SK-N-SH treated with all-trans-retinoic acid at 6 μM for 48 hours (cell line): ENCODE results near the gene SNCB.

ENCODE experiments used
- ATAC-seq: fragments of 200-7000 bp; cut with Tn5 transposase; 3 replicates; pipeline ENCODE4 v1.9.1; 2020; ENCODE audit warnings: mild to moderate bottlenecking, moderate library complexity
- CSDC2 ChIP-seq: fragments of 250-450 bp; sonication (Bioruptor Pico); IDR thresholded peaks from 2 replicates; pipeline ENCODE4 v1.5.0; 2020; ENCODE audit warnings: mild to moderate bottlenecking, moderate library complexity
- ESRRG ChIP-seq: fragments of 250-450 bp; sonication (Bioruptor Pico); IDR thresholded peaks from 2 replicates; pipeline ENCODE4 v1.6.1; 2021; ENCODE audit warnings: mild to moderate bottlenecking
- ISL1 ChIP-seq: fragments of 250-450 bp; sonication (Bioruptor Pico); IDR thresholded peaks from 2 replicates; pipeline ENCODE4 v2.1.2; 2022; ENCODE audit warnings: mild to moderate bottlenecking, moderate library complexity
- RARB ChIP-seq: fragments of 250-450 bp; sonication (Bioruptor Pico); IDR thresholded peaks from 2 replicates; pipeline ENCODE4 v1.8.0; 2021; ENCODE audit warnings: mild to moderate bottlenecking, moderate library complexity
- SNAI2 ChIP-seq: fragments of 250-450 bp; sonication (Bioruptor Pico); IDR thresholded peaks from 2 replicates; pipeline ENCODE4 v1.5.0; 2020; ENCODE audit warnings: mild to moderate bottlenecking, moderate library complexity
- ZC3H10 ChIP-seq: fragments of 250-450 bp; sonication (Bioruptor Pico); IDR thresholded peaks from 2 replicates; pipeline ENCODE4 v1.5.1; 2021; ENCODE audit warnings: mild to moderate bottlenecking, moderate library complexity
- ZFP3 ChIP-seq: fragments of 250-450 bp; sonication (Bioruptor Pico); IDR thresholded peaks from 2 replicates; pipeline ENCODE4 v1.5.0; 2020; ENCODE audit warnings: mild to moderate bottlenecking, moderate library complexity
- ZFP30 ChIP-seq: fragments of 450-650 bp; formaldehyde crosslinking; IDR thresholded peaks from 2 replicates; pipeline ENCODE4 v1.5.0; 2022; ENCODE audit warnings: mild to moderate bottlenecking, moderate library complexity
- ZNF565 ChIP-seq: fragments of 450-650 bp; formaldehyde crosslinking; conservative IDR thresholded peaks from 2 replicates; pipeline ENCODE4 v1.5.0; 2020; ENCODE audit warnings: low read depth, mild to moderate bottlenecking, moderate library complexity
- TF ChIP-seq, protein P1 (sequence below): fragments of 250-450 bp; sonication (Bioruptor Pico); IDR thresholded peaks from 2 replicates; pipeline ENCODE4 v1.5.1; 2020; ENCODE audit warnings: low read depth, mild to moderate bottlenecking, moderate library complexity

The SNCB gene

DNA sequence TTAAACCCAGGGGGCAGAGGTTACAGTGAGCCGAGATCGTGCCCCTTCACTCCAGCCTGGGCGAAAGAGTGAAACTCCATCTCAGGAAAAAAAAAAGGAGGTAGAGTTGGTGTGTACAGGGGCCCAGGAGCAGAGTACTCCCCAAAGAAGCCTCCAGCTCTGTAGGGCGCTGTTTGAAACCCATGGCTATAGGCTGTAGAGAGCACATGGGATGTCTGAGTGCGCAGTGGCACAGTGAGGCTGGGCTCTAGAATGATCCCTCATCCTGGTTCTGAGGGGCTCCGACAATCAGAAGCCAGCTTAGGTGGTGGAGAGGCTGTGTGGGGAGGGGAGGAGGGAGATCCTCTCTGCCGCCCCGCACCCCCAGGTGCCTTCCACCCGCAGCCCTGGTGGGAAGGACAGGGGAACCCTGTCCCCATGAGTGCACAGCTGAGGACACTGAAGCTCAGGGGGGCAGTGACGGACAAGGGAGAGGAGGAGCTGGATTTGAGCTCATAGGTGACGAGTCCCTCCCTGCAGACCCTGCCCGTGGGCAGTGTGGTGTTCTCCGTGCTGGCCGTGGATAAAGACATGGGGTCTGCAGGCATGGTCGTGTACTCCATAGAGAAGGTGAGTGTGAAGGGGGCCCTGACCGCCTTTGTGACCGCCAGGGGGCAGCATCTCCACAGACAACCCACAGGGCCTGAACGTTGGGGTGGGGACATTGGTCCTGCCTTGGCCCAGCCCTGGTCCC lies 56.6 kb downstream of the SNCB start:
- TF ChIP-seq RARB: no peak
- TF ChIP-seq ESRRG (CRISPR knock-in tag): no peak
- no peak for TF ChIP-seq ZFP3 (CRISPR knock-in tag)
- TF ChIP-seq CSDC2 (CRISPR knock-in tag): no peak
- no peak for TF ChIP-seq ZNF565 (CRISPR knock-in tag)
- TF ChIP-seq ZC3H10 (CRISPR knock-in tag): no peak
- TF ChIP-seq ZFP30 (CRISPR knock-in tag): no peak
- TF ChIP-seq, protein P1, sequence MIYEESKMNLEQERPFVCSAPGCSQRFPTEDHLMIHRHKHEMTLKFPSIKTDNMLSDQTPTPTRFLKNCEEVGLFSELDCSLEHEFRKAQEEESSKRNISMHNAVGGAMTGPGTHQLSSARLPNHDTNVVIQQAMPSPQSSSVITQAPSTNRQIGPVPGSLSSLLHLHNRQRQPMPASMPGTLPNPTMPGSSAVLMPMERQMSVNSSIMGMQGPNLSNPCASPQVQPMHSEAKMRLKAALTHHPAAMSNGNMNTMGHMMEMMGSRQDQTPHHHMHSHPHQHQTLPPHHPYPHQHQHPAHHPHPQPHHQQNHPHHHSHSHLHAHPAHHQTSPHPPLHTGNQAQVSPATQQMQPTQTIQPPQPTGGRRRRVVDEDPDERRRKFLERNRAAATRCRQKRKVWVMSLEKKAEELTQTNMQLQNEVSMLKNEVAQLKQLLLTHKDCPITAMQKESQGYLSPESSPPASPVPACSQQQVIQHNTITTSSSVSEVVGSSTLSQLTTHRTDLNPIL (CRISPR knock-in tag): no peak
- no peak for TF ChIP-seq ISL1 (CRISPR knock-in tag)
- TF ChIP-seq SNAI2 (CRISPR knock-in tag): no peak
- peak; percentile 93 for ATAC-seq
